ENCODE measurements around the gene KRTAP21-2. TPM values are rescaled to one million over a fixed set of nuclear protein-coding genes. Genes with fewer than 3 reads are reported as not detected.
"Not testable (repeated sequence)": the region's sequence is repeated elsewhere in the genome, so short reads cannot be mapped to it uniquely, and the experiment has no call there.

The KRTAP21-2 gene
- total RNA-seq, 1 donor from 2014 or later: not detected

GRCh38 chr21:30758306-30758705 lies 11.2 kb upstream of the KRTAP21-2 start:
- Histone ChIP-seq H3K36me3 (ENCODE audit: control insufficient read depth, insufficient read depth, low read length) (no peaks in the 10 kb centered on the region), H3K27me3 (ENCODE audit: control insufficient read depth, insufficient read depth, low read length) (no peaks in the 10 kb centered on the region), H3K4me3 (ENCODE audit: low read depth, low read length) (no peak overlapping the region)
- FAIRE-seq (no peak), DNase-seq (ENCODE audit: low read depth) (no peak)
- TF ChIP-seq CTCF (IDR thresholded peaks at IDR 0.05; ENCODE audit: insufficient read depth, low read length, severe bottlenecking): no peak

GRCh38 chr21:30755328-30755727 lies 8.3 kb upstream of the KRTAP21-2 start, which contains the start of gene KRTAP21-1:
Gene KRTAP21-1, minus strand, starts transcription at chr21:30755428. Its CDS starts 50 bp downstream, at chr21:30755378.
- H3K27me3 ChIP-seq (ENCODE audit: control insufficient read depth, insufficient read depth, low read length); H3K4me3 ChIP-seq (ENCODE audit: low read depth, low read length); DNase-seq (ENCODE audit: low read depth); H3K36me3 ChIP-seq (ENCODE audit: control insufficient read depth, insufficient read depth, low read length); FAIRE-seq: not testable (repeated sequence)

GRCh38 chr21:30740462-30740861 lies 6.6 kb downstream of the KRTAP21-2 start:
- DNase-seq (ENCODE audit: low read depth): no peak
- TF ChIP-seq CTCF (IDR thresholded peaks at IDR 0.05; ENCODE audit: insufficient read depth, low read length, severe bottlenecking): no peak

GRCh38 chr21:30733026-30733425 lies 14.0 kb downstream of the KRTAP21-2 start:
- H3K4me3 ChIP-seq (ENCODE audit: low read depth, low read length): no peak overlapping the region
- H3K27me3 ChIP-seq (ENCODE audit: control insufficient read depth, insufficient read depth, low read length): no peaks in the 10 kb centered on the region
- H3K36me3 ChIP-seq (ENCODE audit: control insufficient read depth, insufficient read depth, low read length): no peaks in the 10 kb centered on the region
- TF ChIP-seq CTCF (IDR thresholded peaks at IDR 0.05; ENCODE audit: insufficient read depth, low read length, severe bottlenecking): no peak
- no peak for DNase-seq (ENCODE audit: low read depth)
- FAIRE-seq: no peak

More at GRCh38 chr21:30740462-30740861, 6.6 kb downstream of the KRTAP21-2 start:
- FAIRE-seq: no peak
- Histone ChIP-seq H3K36me3 (ENCODE audit: control insufficient read depth, insufficient read depth, low read length) (no peaks in the 10 kb centered on the region), H3K4me3 (ENCODE audit: low read depth, low read length) (no peak overlapping the region), H3K27me3 (ENCODE audit: control insufficient read depth, insufficient read depth, low read length) (no peaks in the 10 kb centered on the region)

GRCh38 chr21:30726726-30727125 lies 20.3 kb downstream of the KRTAP21-2 start:
- no peak for FAIRE-seq
- TF ChIP-seq CTCF (IDR thresholded peaks at IDR 0.05; ENCODE audit: insufficient read depth, low read length, severe bottlenecking): no peak

GRCh38 chr21:30719401-30719800 lies 27.7 kb downstream of the KRTAP21-2 start:
- Histone ChIP-seq H3K4me3 (ENCODE audit: low read depth, low read length) (no peak overlapping the region), H3K27me3 (ENCODE audit: control insufficient read depth, insufficient read depth, low read length) (no peaks in the 10 kb centered on the region), H3K36me3 (ENCODE audit: control insufficient read depth, insufficient read depth, low read length) (no peaks in the 10 kb centered on the region)
- no peak for TF ChIP-seq CTCF (IDR thresholded peaks at IDR 0.05; ENCODE audit: insufficient read depth, low read length, severe bottlenecking)
- no peak for FAIRE-seq
- no peak for DNase-seq (ENCODE audit: low read depth)

More at GRCh38 chr21:30726726-30727125, 20.3 kb downstream of the KRTAP21-2 start:
- Histone ChIP-seq H3K36me3 (ENCODE audit: control insufficient read depth, insufficient read depth, low read length) (no peaks in the 10 kb centered on the region), H3K4me3 (ENCODE audit: low read depth, low read length) (no peak overlapping the region), H3K27me3 (ENCODE audit: control insufficient read depth, insufficient read depth, low read length) (no peaks in the 10 kb centered on the region)
- DNase-seq (ENCODE audit: low read depth): no peak

All from bronchial epithelial cell (primary cell).